ENCODE results near the gene RAD21L1. TPM values are rescaled to one million over a fixed set of nuclear protein-coding genes. Genes with fewer than 3 reads are reported as not detected.

RAD21L1 gene
- total and polyA plus RNA-seq, 4 donors = 0.10 to 0.28 TPM; not detected in 2

DNA sequence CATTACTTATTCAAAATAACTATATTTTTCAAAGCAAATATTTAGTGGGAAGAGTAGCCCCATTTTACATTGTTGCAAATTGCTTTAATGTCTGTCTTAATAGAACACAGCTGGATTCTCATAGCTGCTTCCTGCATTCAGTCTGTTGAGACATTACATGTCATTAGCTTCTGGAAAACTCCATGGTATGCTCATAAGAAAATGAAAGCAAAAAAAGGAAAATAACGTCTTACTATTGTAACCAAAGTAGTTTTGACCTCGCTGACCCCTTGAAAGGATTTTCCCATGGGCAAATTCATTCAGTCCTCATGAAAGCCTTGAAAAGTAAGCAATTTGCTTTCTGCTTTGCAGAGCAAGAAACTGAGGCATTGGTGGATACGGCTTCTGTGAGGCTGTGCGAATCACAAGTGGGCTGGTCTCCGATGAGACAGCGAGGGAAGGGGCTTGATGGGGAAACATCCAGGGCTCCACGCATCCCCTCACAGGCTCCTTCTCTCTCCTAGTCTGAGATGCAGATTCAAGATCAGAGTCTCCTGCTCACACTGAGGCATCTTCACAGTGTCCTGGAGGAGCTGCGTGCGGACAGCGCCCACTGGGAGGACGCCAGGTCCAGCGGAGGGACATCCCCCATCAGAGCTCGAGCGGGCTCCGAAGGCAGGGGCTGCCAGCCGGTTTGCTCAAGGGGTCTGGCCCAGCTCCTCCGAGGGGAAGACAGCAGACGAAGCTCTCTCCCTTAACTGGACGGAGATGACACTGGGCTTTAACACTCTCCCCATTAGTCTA is 19.3 kb upstream of the RAD21L1 start:
- 76% methylated on average over 15 of the region's 19 CpGs for WGBS (ENCODE audit: insufficient coverage)
- H3K27ac ChIP-seq (ENCODE audit: low read depth, low read length) = no peak overlapping the region
- H3K4me3 ChIP-seq (ENCODE audit: low read depth, low read length) = no peak overlapping the region

DNA sequence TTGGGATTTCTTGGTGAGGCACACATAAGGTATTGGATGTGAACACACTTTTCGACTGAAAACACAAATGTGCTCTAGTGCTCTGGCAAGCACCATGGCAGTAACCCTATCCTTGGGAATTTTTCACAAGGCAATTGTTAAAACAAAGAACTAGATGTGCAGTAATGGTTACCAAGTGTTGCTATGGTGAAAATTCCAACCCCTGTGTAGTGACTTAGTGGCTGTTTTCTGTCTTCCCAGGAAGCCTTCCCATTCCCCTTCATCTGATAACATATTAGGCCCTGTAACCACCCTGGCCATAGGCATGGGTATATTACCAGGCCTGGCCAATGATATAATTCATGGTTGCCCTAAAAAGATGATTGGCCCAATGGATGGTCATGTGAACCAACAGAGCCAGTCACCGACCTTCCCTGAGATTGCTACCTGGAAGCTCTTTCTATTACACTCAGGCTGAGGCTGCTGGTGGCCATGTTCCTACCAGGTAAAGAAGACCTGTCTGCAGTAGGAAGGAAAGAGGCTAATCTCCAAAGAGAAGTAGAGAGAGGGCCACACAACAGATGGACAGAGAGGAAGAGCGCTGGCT is 18.5 kb upstream of the RAD21L1 start:
- peaks cover 2% of the 10 kb centered on the region for H3K27me3 ChIP-seq (ENCODE audit: control insufficient read depth, insufficient read depth, low read length)
- no peak overlapping the region for H3K4me3 ChIP-seq (ENCODE audit: low read depth, low read length)
- 100% methylated on average over 1 of the region's 3 CpGs for WGBS (ENCODE audit: insufficient coverage)
- H3K9me3 ChIP-seq (ENCODE audit: control insufficient read depth, insufficient read depth, low read length) = no peaks in the 10 kb centered on the region
- H3K36me3 ChIP-seq (ENCODE audit: control insufficient read depth, insufficient read depth, low read length) = no peaks in the 10 kb centered on the region
- H3K27ac ChIP-seq (ENCODE audit: low read depth, low read length) = no peak overlapping the region
- H3K4me1 ChIP-seq (ENCODE audit: control insufficient read depth, insufficient read depth, low read length) = peaks cover 4% of the 10 kb centered on the region
- no peak for DNase-seq (ENCODE audit: low read depth in 4 of 6, low spot score in 6 of 6)

More for the DNA sequence above, 19.3 kb upstream of the RAD21L1 start:
- no peaks in the 10 kb centered on the region for H3K27me3 ChIP-seq (ENCODE audit: control insufficient read depth, insufficient read depth, low read length)
- H3K36me3 ChIP-seq (ENCODE audit: control insufficient read depth, insufficient read depth, low read length) = no peaks in the 10 kb centered on the region
- peaks cover 4% of the 10 kb centered on the region for H3K4me1 ChIP-seq (ENCODE audit: control insufficient read depth, insufficient read depth, low read length)
- peak in 1 of 6 donors; percentile 18 for DNase-seq (ENCODE audit: low read depth in 4 of 6, low spot score in 6 of 6)
- no peaks in the 10 kb centered on the region for H3K9me3 ChIP-seq (ENCODE audit: control insufficient read depth, insufficient read depth, low read length)

DNA sequence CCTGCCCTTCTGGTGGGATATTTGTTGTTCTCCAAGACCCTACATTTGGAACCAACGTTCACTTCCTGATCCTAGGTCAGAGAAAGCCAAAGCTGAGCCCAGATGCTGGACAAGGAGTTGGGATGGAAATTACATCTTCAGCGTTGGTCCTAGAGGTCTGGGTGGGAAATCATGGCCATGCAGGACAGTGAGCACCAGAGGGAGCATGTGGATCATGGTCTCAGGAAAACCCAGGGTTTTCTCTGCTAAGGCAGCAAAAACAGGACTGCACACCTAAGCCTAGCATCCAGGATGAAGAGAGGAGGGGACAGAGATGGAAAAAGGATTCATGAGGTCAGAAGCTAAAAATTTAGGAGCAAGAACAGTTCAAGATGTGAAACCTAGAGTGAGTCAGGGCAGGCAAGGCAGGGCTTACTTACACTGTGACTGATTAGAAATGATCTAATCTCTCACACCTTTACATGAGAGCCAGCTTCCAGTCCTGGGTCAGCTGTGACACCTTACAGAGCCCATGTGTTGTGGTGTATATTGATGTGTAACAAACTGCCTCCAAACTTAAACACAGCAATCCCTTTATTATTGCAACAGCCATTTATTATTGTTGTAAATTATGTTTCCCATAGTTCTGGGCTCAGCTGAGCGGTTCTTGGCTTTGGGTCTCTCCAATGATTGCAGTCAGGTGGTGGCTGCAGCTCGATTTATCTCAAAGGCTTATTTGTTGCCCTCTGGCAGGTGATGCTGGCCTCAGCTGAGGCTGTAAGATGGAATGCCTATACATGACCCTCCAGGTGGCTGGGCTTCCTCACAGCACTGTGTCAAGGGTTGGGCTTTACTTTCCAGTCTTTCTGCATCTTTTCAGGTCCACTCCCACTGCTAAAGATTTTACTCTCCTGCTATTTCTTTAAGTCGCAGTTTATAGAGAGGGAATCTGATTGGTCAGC is 16.1 kb upstream of the RAD21L1 start:
- Histone ChIP-seq H3K36me3 (ENCODE audit: control insufficient read depth, insufficient read depth, low read length) (no peaks in the 10 kb centered on the region), H3K4me3 (ENCODE audit: low read depth, low read length) (no peak overlapping the region), H3K27me3 (ENCODE audit: control insufficient read depth, insufficient read depth, low read length) (peaks cover 3% of the 10 kb centered on the region), H3K9me3 (ENCODE audit: control insufficient read depth, insufficient read depth, low read length) (no peaks in the 10 kb centered on the region), H3K27ac (ENCODE audit: low read depth, low read length) (no peak overlapping the region), H3K4me1 (ENCODE audit: control insufficient read depth, insufficient read depth, low read length) (peaks cover 4% of the 10 kb centered on the region)
- DNase-seq (ENCODE audit: low read depth in 4 of 6, low spot score in 6 of 6) = no peak
- 70% methylated on average over 3 of the region's 5 CpGs for WGBS (ENCODE audit: insufficient coverage)

DNA sequence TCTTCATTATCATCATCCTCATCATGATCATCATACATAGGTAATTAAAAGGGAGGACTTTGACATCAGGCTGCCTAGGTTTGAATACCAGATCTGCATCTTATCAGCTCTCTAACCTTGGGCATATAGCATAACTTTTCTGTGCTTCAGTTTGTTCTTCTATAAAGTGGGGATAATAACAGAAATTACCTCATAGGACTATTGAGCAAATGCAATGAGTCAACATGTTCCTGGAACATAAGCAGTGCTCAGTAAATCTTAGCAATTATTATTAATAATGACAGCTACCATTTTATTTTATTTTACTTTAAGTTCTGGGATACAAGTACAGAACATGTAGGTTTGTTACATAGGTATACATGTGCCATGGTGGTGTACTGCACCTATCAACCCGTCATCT is 15.3 kb upstream of the RAD21L1 start:
- H3K4me1 ChIP-seq (ENCODE audit: control insufficient read depth, insufficient read depth, low read length) = peaks cover 4% of the 10 kb centered on the region
- no peaks in the 10 kb centered on the region for H3K36me3 ChIP-seq (ENCODE audit: control insufficient read depth, insufficient read depth, low read length)
- no peak for DNase-seq (ENCODE audit: low read depth in 4 of 6, low spot score in 6 of 6)
- H3K4me3 ChIP-seq (ENCODE audit: low read depth, low read length) = no peak overlapping the region
- no peak overlapping the region for H3K27ac ChIP-seq (ENCODE audit: low read depth, low read length)
- peaks cover 3% of the 10 kb centered on the region for H3K27me3 ChIP-seq (ENCODE audit: control insufficient read depth, insufficient read depth, low read length)
- H3K9me3 ChIP-seq (ENCODE audit: control insufficient read depth, insufficient read depth, low read length) = no peaks in the 10 kb centered on the region
- no CpG with 5 or more reads among the region's 1 CpG for WGBS (ENCODE audit: insufficient coverage)

DNA sequence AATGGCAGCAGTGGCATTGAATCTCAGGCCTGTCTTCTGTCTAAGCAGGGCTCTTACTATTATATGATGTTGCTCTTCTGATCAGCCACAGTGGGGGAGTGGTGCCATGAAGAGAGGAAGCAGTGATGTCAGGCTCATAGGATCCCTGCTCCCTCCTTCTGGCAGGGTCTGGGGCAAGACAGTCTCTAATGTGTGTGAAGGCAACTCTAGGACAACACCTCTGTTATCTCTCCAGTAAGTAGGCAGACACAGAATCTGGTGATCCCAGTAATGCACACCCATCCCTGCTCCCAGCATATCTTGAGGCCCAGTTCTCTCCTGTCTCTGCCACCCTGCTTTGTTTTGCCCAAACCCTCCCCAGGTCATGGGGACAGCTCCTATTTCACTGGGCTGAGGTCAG is 13.8 kb upstream of the RAD21L1 start:
- H3K27me3 ChIP-seq (ENCODE audit: control insufficient read depth, insufficient read depth, low read length) = peaks cover 3% of the 10 kb centered on the region
- DNase-seq (ENCODE audit: low read depth in 4 of 6, low spot score in 6 of 6) = no peak

DNA sequence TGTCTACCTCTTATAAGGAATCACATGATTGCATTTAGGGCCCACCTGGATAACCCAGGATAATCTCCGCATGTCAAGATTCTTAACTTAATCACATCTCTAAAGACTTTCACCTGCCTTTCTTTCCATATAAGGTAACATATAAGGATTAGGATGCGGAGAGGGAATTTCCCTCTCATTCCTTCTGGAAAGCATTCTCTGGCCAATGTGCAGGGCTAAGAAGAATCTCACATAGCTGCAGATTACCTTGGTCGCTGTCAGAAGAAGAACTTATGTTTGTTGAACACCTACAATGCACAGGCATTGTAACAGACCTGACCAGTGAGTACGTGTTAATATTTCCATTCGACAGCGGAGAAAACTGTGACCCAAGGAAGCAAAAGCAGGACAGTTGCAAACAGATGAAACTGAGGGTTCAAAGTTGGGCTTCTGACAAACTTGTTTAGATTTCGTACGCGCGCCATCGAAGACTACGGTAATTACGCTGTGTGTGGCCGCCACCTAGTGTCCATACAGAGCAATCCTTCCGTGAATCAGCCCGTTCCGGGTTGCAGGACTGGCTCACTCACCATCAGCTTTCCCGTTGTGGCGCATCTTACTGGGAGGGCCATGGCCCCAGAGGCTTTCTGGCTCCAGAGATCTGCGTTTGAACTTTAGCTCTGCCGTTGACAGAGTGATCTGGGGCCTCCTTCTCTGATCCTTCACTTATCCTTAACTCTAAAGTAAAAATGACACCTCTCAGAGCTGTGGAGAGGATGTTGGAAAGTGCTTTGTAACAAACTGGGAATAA is 13.0 kb upstream of the RAD21L1 start:
- WGBS (ENCODE audit: insufficient coverage) = 5% methylated on average over 17 of the region's 21 CpGs
- H3K36me3 ChIP-seq (ENCODE audit: control insufficient read depth, insufficient read depth, low read length) = no peaks in the 10 kb centered on the region
- peaks cover 3% of the 10 kb centered on the region for H3K27me3 ChIP-seq (ENCODE audit: control insufficient read depth, insufficient read depth, low read length)
- no peaks in the 10 kb centered on the region for H3K4me1 ChIP-seq (ENCODE audit: control insufficient read depth, insufficient read depth, low read length)
- peak in 5 of 6 donors; percentile 39 to 90 (median 65) for DNase-seq (ENCODE audit: low read depth in 4 of 6, low spot score in 6 of 6)
- H3K9me3 ChIP-seq (ENCODE audit: control insufficient read depth, insufficient read depth, low read length) = no peaks in the 10 kb centered on the region
- H3K4me3 ChIP-seq (ENCODE audit: low read depth, low read length) = no peak overlapping the region
- H3K27ac ChIP-seq (ENCODE audit: low read depth, low read length) = no peak overlapping the region

More for the DNA sequence above, 13.8 kb upstream of the RAD21L1 start:
- Histone ChIP-seq H3K4me3 (ENCODE audit: low read depth, low read length) (no peak overlapping the region), H3K36me3 (ENCODE audit: control insufficient read depth, insufficient read depth, low read length) (no peaks in the 10 kb centered on the region), H3K27ac (ENCODE audit: low read depth, low read length) (no peak overlapping the region), H3K4me1 (ENCODE audit: control insufficient read depth, insufficient read depth, low read length) (no peaks in the 10 kb centered on the region), H3K9me3 (ENCODE audit: control insufficient read depth, insufficient read depth, low read length) (no peaks in the 10 kb centered on the region)

DNA sequence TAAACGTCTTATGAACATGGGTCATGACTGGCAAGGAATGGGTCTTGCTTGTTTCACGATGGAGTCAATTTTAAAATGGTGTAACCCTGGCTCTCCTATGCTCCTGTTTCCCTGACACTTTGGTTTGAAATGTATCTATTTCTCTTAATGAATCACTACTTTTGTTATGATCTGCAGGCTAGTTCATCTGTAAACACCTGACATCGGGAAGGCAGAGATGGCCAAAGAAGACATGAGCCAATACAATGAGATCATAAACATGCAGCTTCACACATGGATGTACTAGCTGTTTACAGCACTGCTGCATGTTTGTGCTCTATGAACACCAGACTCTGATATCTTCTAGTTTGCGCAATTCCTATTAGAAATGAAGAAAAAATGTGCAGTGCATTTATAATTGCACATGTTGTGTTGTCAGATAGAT is 11.0 kb upstream of the RAD21L1 start:
- DNase-seq (ENCODE audit: low read depth in 4 of 6, low spot score in 6 of 6) = no peak
- Histone ChIP-seq H3K4me1 (ENCODE audit: control insufficient read depth, insufficient read depth, low read length) (no peaks in the 10 kb centered on the region), H3K36me3 (ENCODE audit: control insufficient read depth, insufficient read depth, low read length) (no peaks in the 10 kb centered on the region), H3K27ac (ENCODE audit: low read depth, low read length) (no peak overlapping the region), H3K27me3 (ENCODE audit: control insufficient read depth, insufficient read depth, low read length) (peaks cover 3% of the 10 kb centered on the region), H3K4me3 (ENCODE audit: low read depth, low read length) (no peak overlapping the region), H3K9me3 (ENCODE audit: control insufficient read depth, insufficient read depth, low read length) (no peaks in the 10 kb centered on the region)
- WGBS (ENCODE audit: insufficient coverage) = 67% methylated on average over 1 of the region's 4 CpGs

DNA sequence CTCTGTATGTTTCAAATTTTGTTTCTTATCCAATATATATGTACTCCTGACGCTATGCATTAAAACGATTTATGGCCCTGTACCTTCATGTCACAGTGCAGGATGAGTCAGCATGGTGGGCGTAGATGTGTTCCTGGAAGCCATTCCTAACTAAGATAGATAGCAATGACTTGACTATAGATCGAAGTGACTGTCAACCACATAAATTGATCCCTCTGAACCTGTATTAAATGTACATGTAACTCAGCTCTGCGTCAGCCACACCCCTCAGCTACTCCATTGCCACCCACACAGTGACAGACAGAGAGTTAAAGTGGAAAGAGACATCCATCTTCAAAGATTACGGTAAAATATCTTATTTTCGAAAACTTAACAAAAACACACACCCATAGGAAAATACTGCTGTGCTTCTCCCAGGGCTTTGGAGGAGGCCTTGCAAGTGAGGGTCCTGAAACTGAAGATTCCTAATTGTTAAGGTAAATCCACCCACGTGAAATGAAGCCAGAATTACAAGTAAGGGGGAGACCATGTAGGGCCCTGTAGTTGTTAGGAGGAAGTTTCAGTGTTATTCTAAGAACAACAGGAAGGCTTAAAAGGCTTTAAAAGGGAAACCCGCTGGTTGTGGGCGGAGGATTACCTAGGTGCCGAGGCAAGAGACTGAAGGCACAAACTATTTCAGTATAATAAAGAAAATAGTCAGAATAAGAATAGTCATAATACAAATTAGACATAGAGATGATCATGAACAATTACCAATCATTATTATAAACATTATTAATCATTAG is 10.3 kb upstream of the RAD21L1 start:
- DNase-seq (ENCODE audit: low read depth in 4 of 6, low spot score in 6 of 6) = no peak
- Histone ChIP-seq H3K36me3 (ENCODE audit: control insufficient read depth, insufficient read depth, low read length) (no peaks in the 10 kb centered on the region), H3K4me3 (ENCODE audit: low read depth, low read length) (no peak overlapping the region), H3K9me3 (ENCODE audit: control insufficient read depth, insufficient read depth, low read length) (no peaks in the 10 kb centered on the region), H3K27me3 (ENCODE audit: control insufficient read depth, insufficient read depth, low read length) (peaks cover 3% of the 10 kb centered on the region), H3K27ac (ENCODE audit: low read depth, low read length) (no peak overlapping the region), H3K4me1 (ENCODE audit: control insufficient read depth, insufficient read depth, low read length) (no peaks in the 10 kb centered on the region)
- 100% methylated on average over 1 of the region's 11 CpGs for WGBS (ENCODE audit: insufficient coverage)
